Suppressor macrophage (primary cell): ENCODE results near the gene AP1S1.
"Not testable (repeated sequence)": the region's sequence is repeated elsewhere in the genome, so short reads cannot be mapped to it uniquely, and the experiment has no call there.

Experiments used
- DNase-seq, 4 experiments: peaks; one replicate each; pipeline ENCODE4 v3.0.0-alpha.2; 2020 to 2022
- total RNA-seq, 17 experiments: gene quantifications; one replicate each; lab custom pipeline; 2026; ENCODE audit warnings: mixed read lengths in 6 of 17, inconsistent platforms in 3 of 17; lab: John Stamatoyannopoulos, UW

AP1S1 gene
- total RNA-seq = 20.9 to 58.5 (median 40.7) reads per million in 17 experiments

DNA sequence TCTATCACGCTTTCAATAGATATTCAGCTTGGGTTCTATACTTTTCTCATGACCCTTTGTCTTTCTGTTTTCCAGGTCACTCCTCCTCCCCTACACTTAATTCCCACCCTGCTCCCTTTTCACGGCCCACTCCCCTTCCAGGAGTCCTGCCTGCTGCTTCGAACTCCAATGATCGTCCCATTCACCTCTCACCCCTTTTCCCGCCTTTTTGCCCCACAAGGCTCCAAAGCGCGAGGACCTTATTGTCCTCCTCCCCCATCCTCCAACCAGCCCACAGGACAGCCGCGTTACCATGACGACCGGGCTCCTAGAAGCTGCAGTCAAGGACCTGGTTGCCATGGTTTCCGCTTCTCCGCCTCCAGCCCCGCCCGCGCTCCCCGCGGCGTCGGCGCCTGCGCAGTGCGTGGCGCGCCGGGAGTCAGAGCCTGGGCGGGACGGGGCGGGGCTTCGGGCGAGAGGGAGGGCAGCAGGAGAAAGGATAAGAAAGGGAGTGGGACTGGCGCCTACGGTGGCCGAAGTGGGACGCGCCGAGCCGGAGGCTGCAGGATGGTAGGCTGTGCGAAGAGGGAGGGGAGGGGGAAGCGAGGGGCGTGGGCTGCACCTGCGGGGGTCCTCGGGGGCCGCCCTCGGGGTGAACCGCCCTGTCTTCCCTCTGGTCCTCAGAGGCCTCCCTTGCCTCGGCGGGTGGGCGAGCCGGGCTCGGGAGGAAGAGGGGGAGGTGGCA lies at the start of gene AP1S1:
Gene AP1S1, plus strand, starts transcription at position 508 of the 724 bp plus-strand sequence. Its CDS starts 39 bp downstream, at position 547.
- DNase-seq = peak; percentile 87 to 96 (median 94)

DNA sequence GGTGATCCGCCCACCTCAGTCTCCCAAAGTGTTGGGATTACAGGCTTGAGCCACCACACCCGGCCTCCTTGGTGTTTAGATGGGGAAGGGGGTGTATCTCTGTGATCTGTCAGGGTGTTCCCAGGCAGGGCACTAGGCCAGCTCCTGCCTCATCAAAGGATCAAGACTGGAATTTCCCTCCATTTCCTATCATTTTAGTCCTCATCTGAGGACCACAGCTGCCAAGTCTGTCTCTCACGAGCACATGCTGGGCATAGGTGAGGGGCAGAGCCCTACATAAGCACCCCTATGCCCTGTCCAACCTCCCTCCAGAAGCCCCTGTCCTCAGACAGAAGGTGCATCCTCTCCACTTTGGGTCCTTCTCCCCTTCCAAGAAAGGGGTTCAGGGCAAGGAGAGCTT lies 49.5 kb upstream of the AP1S1 start:
- no peak for DNase-seq

DNA sequence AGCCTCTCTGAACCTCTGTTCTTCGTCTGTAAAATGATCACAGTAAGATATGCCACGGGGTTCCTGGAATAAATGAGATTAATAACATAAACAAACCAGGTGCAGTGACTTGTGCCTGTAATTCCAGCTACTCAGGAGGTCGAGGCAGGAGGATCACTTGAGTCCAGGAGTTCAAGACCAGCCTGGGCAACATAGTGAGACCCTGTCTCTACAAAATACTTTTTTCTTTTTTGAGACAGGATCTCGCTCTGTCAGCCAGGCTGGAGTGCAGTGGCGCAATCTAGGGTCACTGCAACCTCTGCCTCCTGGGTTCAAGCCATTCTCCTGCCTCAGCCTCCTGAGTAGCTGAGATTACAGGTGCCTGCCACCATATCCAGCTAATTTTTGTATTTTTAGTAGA lies 49.0 kb upstream of the AP1S1 start:
- DNase-seq = not testable (repeated sequence)

- peak in 3 of 4 experiments; percentile 44 to 61 (median 49) for DNase-seq
Measured at GRCh38 chr7:101106386-101106785, 47.9 kb upstream of the AP1S1 start.

DNA sequence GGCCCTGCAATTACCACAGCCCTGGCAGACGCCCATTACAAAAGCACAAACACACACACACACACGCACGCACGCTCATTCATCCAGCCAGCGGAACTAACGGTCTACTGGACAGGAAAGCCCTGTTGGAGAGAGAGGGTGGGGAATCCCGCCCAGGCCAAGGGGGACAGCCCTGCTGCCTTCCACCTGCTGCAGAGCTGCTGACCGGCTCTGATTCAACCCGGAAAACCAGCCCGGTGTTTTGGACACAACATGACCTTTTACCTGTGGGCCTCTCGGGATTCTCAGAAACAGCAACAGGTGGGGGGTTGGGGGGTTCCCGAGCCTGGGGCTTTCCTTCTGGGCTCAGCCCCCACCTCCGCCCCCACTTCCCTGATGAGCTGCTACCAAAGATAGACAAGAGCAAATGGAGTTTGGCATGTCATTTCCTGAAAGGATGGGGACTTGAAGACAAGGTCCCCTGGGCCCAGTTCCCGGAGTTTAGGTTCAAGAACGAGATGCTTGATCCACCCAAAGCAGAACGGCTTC lies 45.9 kb upstream of the AP1S1 start:
- DNase-seq = peak; percentile 82 to 89 (median 89)

DNA sequence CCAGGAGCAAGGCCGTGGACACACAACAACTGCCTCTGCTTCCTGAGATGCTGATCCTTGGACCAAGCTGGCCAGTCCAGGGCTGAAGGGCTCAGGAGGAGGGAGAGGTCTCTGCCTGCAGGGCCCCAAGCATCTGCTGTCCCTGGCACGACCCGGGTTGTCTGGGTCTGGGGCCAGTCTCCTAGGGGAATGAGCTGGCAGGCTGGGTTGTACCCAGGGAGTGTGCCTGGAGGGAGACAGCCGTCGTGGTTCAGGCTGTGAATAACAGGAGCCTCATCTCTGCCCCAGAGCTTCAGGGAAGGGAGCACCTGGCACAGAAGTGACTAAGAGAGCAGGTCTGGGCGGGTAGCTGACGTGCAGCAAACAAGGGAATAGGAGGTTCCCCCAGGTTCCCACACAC lies 45.3 kb upstream of the AP1S1 start:
- no peak for DNase-seq

DNA sequence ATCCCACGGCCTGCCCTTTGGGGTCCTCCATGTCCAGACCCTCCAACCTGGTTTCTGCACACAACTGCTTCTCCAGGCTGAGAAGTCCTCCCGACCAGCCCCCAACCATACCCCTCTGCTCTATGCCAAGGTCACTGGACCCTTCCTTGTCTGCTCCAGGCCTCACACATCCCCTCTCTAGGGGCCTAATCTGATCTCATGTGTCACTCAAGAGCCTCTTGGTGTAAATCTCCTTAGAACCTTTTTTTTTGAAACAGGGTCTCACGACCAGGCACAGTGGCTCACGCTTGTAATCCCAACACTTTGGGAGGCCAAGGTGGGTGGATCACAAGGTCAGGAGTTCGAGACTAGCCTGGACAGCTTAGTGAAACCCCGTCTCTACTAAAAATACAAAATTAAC lies 44.9 kb upstream of the AP1S1 start:
- no peak for DNase-seq

DNA sequence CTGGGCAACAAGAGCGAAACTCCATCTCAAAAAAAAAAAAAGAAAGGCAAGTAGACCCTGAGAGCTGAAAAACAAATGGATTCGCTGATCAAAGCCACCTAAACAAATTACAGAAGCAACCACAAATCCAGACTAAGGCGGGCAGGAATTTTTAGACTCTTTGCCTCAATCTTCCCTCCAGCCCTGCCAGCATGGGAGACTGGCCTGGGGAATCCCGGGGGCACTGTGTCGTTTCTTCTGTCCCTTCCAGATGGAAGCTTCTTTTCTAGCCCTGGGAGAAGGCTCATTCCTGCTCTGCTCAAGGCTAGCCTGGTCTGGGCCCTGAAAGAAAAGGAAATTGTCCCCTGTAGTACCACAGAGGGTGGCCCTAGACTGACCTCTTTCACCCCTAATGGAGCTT lies 43.0 kb upstream of the AP1S1 start:
- no peak for DNase-seq

DNA sequence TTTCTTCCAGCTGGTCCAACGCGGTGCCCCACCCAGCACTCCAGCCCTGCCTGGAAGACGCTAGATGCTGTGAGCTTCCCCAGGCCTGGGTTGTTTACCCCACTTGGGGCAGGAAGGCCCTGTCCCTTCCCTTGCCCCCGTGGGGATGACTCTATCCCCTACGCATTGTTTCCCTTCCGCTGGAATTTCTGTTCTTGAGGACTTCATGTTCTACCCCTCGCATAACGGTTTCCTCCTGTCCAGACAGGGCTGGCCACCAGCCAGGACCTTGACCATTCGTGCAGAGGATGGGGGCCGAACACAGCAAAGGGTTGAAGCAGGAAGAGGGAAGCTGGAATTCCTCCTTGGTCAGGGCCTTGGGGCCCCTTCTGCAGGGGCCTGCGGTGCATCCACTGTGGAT lies 42.0 kb upstream of the AP1S1 start:
- DNase-seq = no peak

DNA sequence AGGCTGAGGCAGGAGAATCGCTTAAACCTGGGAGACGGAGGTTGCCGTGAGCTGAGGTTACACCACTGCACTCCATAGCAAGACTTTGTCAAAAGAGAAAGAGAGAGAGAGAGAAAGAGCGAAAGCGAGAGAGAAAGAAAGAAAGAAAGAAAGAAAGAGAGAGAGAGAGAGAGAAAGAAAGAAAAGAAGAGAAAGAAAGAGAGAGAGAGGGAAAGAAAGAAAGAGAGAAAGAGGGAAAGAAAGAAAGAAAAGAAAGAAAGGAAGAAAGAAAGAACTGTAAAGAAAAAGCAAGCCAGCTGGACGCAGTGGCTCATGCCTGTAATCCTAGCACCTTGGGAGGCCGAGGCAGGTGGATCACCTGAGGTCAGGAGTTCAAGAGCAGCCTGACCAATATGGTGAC lies 41.1 kb upstream of the AP1S1 start:
- not testable (repeated sequence) for DNase-seq

DNA sequence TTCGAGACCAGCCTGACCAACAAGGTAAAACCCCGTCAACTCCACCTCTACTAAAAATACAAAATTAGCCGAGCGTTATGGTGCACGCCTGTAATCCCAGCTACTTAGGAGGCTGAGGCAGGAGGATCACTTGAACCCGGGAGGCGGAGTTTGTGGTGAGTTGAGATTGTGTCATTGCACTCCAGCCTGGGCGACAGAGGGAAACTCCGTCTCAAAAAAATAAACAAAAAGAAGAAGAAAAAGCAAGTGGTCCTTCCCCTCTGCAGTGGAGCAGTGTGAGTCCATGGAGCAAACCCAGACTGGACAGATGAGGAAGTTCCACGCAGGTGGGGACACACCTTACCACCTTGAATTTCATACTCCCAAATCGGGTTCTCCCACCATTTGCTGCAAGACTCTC lies 40.4 kb upstream of the AP1S1 start:
- DNase-seq = no peak

- DNase-seq = no peak
Measured at GRCh38 chr7:101114492-101114891, 39.8 kb upstream of the AP1S1 start.

GRCh38 chr7:101115215-101115614 lies 39.1 kb upstream of the AP1S1 start:
- no peak for DNase-seq

DNA sequence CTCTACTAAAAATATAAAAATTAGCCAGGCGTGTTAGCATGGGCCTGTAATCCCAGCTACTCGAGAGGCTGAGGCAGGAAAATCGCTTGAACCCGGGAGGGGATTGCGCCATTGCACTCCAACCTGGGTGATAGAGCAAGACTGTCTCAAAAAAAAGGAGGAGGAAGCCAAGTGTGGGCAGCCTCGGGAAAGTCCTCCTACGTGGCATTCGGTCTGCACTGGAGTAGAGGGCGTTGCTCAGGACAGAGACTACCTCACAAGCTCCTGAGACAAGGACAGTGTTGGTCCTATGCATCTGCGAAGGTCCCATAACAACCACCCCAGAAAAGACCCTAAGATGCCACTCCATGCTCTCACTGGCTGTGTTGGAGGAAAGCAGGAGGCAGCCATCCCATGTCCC lies 37.4 kb upstream of the AP1S1 start:
- DNase-seq = no peak

DNA sequence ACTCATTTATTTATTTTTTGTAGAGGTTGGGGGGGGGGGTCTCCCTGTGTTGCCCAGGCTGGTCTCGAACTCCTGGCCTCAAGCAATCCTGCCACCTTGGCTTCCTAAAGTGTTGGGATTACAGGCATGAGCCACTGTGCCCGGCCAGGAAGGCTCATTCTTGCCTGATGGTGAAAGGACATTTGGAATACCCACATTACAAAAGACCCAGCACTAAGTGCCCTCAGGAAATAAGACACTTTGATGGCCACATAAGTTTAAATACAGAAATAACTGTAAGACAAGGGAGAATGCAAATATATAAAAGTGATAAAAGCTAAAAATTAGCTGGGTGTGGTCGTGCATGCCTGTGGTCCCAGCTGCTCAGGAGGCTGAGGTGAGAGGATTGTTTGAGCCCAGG lies 35.4 kb upstream of the AP1S1 start:
- DNase-seq = no peak

DNA sequence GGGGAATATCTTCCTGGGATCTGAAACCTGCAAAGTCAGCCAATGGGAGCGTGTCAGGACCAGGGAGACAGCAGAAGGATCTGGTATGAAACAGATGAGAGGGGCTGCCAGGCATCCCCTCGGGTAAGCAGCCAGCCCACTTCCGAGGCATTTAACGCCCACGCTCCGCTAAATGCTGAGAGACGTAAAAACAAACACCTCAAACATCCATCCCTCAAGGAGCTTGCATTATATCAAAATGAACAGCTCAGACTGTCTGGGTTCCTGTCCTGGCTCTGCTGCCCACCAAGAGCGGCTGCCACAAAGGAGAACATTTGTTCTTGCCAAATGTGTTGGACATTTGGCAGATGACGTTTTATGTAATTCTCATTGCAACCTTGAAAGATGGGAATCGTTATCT lies 34.4 kb upstream of the AP1S1 start:
- DNase-seq = no peak

DNA sequence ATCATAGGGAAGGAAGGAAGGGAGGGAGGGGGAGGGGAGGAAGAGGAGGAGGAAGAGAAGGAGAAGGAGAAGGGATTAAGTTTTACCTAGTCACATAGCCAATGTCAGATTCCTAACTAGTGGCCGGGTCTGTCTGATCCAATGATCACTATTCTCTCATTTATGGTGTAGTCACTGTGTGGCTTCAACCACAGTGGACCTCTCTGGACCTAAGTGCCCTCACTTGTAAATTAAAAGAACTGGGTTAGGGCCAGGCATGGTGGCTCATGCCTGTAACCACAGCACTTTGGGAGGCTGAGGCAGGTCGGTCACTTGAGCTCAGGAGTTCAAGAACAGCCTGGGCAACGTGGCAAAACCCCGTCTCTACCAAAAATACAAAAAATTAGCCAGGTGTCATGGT lies 34.0 kb upstream of the AP1S1 start:
- DNase-seq = no peak

DNA sequence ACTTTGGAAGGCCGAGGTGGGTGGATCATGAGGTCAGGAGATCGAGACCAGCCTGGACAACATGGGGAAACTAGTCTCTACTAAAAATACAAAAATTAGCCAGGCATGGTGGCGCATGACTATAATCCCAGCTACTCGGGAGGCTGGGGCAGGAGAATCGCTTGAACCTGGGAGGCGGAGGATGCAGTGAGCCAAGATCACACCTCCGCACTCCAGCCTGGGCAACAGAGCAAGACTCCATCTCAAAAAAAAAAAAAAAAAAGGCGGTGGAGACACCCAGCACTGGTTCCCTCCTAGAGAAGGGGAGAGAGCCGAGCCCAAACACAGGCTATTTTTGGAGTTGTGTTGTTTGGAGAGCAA lies 32.7 kb upstream of the AP1S1 start:
- DNase-seq = not testable (repeated sequence)

- DNase-seq = peak in 2 of 4 experiments; percentile 29 to 45
Measured at GRCh38 chr7:101121991-101122932, 32.0 kb upstream of the AP1S1 start.

DNA sequence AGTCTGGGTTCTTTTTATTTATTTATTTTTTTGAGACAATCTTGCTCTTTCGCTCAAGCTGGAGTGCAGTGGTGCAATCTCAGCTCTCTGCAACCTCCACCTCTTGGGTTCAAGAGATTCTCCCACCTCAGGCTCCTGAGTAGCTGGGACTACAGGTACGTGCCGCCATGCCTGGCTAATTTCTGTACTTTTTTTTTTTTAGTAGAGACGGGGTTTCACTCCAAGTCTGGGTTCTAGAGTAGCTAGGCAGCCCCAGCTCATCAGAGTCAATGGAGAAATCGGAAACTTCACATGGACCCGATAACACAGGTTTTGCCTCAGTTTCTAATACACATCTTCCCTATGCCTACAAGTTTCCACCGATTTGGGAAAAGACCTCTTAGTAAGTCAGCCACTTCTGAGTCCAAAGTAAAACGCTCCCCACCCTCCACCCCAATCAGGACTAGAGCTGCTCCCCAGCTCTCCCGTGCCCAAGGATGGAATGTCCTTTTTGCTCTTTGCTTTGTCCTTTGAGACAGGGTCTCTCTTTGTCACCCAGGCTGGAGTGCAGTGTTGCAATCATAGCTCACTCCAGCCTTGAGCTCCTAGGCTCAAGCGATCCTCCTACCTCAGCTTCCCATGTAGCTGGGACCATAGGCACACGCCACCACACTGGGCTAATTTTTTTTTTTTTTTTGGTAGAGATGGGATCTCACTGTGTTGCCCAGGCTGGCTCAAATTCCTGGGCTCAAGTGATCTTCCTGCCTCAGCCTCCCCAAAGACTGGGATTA lies 31.2 kb upstream of the AP1S1 start:
- DNase-seq = no peak

GRCh38 chr7:101123703-101124068 lies 30.6 kb upstream of the AP1S1 start:
- DNase-seq = no peak

DNA sequence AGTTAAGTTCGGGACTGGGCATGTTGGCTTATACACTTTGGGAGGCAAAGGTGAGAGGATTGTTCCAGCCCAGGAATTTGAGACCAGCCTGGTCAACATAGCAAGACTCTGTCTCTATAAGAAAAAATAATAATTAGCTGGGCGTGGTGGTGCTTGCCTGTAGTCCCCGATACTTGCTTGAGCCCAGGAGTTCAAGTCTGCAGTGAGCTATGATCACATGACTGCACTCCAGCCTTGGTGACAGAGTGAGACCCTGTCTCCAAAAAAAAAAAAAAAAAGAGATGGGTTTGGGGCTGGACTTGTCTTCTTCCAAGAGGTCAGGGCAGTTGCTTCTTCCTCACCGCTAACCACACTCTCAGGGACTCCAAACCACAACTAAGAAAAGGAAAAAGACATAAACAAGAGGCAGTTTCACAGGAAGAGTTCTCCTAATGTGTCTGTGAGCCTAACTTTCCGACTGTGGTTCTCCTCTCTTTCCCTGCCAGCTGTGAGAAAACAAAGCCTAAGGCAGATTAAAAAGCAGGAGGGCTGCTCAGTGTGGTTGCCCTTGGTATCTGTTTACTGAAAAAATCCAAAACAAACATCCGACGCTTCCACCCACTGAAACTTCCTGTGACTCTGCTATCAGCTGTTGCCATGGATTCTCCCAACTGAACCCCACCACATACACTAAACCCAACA lies 29.8 kb upstream of the AP1S1 start:
- DNase-seq = peak; percentile 55 to 72 (median 58)
